Common myeloid progenitor, CD34-positive (primary cell): ENCODE measurements around the gene DCAF17.

Experiments
- CTCF ChIA-PET: fragments of 350-600 bp; sonication (Branson Sonifier 250); formaldehyde crosslinking; loops from one replicate; lab custom pipeline; 2021; ENCODE audit warnings: antibody characterized with exemption; lab: Charles Lee
- POLR2A ChIA-PET: fragments of 350-600 bp; sonication (Branson Sonifier 250); formaldehyde crosslinking; loops from one replicate; lab custom pipeline; 2021; ENCODE audit warnings: antibody characterized with exemption; lab: Charles Lee
- DNase-seq, 3 donors: peaks; one replicate each; pipeline versions ENCODE4 v3.0.0 to v3.0.0-alpha.2; 2013
- H3K27ac ChIP-seq, 2 experiments: 1 replicate in 1 of 2; 2 replicates in 1 of 2; pipeline ENCODE4 v1.7.0; 2013; ENCODE audit warnings: inconsistent platforms in 2 of 2, low read length in 2 of 2, mild to moderate bottlenecking in 2 of 2, low read depth in 1 of 2, moderate library complexity in 1 of 2; ENCODE audit not compliant: severe bottlenecking in 2 of 2, insufficient read depth in 1 of 2, poor library complexity in 1 of 2
- H3K27me3 ChIP-seq, 5 experiments: replicated peaks in 2 of 5; 1 replicate in 3 of 5; 2 replicates in 2 of 5; pipeline versions ENCODE4 v1.6.1 to v1.7.0; 2013; ENCODE audit warnings: low read length in 4 of 5, mild to moderate bottlenecking in 2 of 5, moderate library complexity in 2 of 5, inconsistent platforms in 1 of 5; ENCODE audit not compliant: insufficient read depth in 5 of 5, control insufficient read depth in 4 of 5
- H3K36me3 ChIP-seq, 4 experiments: 1 replicate in 2 of 4; 2 replicates in 2 of 4; pipeline versions ENCODE4 v1.6.1 to v1.7.0; 2013; ENCODE audit warnings: low read length in 3 of 4, control low read depth in 1 of 4, mild to moderate bottlenecking in 1 of 4; ENCODE audit not compliant: control insufficient read depth in 4 of 4, insufficient read depth in 4 of 4
- H3K4me1 ChIP-seq, 4 experiments: 1 replicate in 3 of 4; 2 replicates in 1 of 4; pipeline versions ENCODE4 v1.6.1 to v1.7.1; 2013; ENCODE audit warnings: low read length in 3 of 4, mild to moderate bottlenecking in 3 of 4, control low read depth in 1 of 4, inconsistent platforms in 1 of 4, moderate library complexity in 1 of 4; ENCODE audit not compliant: control insufficient read depth in 4 of 4, insufficient read depth in 4 of 4; ENCODE audit errors: control extremely low read depth in 1 of 4
- H3K4me3 ChIP-seq, 7 experiments: 1 replicate in 4 of 7; 2 replicates in 3 of 7; pipeline versions ENCODE4 v1.5.1 to v1.7.0; 2013; ENCODE audit warnings: mild to moderate bottlenecking in 7 of 7, low read length in 6 of 7, moderate library complexity in 6 of 7, inconsistent platforms in 2 of 7, low read depth in 2 of 7, control low read depth in 1 of 7; ENCODE audit not compliant: insufficient read depth in 4 of 7, control insufficient read depth in 1 of 7; ENCODE audit errors: extremely low read depth in 1 of 7
- H3K9me3 ChIP-seq, 5 experiments: 1 replicate in 4 of 5; 2 replicates in 1 of 5; pipeline versions ENCODE4 v1.6.1 to v1.7.1; 2013; ENCODE audit warnings: low read length in 4 of 5, mild to moderate bottlenecking in 2 of 5, inconsistent platforms in 1 of 5, low read depth in 1 of 5, moderate library complexity in 1 of 5; ENCODE audit not compliant: control insufficient read depth in 4 of 5, insufficient read depth in 2 of 5; ENCODE audit errors: control extremely low read depth in 1 of 5
- WGBS: methylation state at CpG from one replicate; pipeline ENCODE4 v1.1.5; 2013; ENCODE audit not compliant: insufficient coverage; 5-methylcytosine and 5-hydroxymethylcytosine counted together

Gene DCAF17

GRCh38 chr2:171531291-171531690, 97.3 kb downstream of the DCAF17 start:
- Histone ChIP-seq H3K4me1 (peaks cover 1 to 20% (median 16%) of the 10 kb centered on the region in 4 experiments), H3K36me3 (peaks cover 2 to 27% (median 6%) of the 10 kb centered on the region in 4 experiments), H3K9me3 (peaks cover 0 to 4% (median 0%) of the 10 kb centered on the region in 5 experiments), H3K27ac (peak overlapping the region in 1 of 2 experiments; percentile 43), H3K27me3 (no peaks in the 10 kb centered on the region), H3K4me3 (no peak overlapping the region)
- CTCF ChIA-PET, result interaction anchor here (1.0 to 1.6 kb wide), 8 partner anchors 10 to 69 kb away, joined by 3 to 4 read pairs (median 3); no protein-coding TSS in a partner anchor
- DNase-seq, result peak in 2 of 3 donors; percentile 14 to 40
- POLR2A ChIA-PET, result interaction anchor here (0.6 kb wide), 1 partner anchor 660 kb away, joined by 4 read pairs; no protein-coding TSS in a partner anchor
- whole genome bisulfite sequencing, result 100% methylated on average over 2 of the region's 7 CpGs

- peaks cover 2 to 29% (median 6%) of the 10 kb centered on the region in 4 experiments for H3K36me3 ChIP-seq
- DNase-seq, result no peak
- H3K9me3 ChIP-seq, result peaks cover 0 to 4% (median 0%) of the 10 kb centered on the region in 5 experiments
- no peak overlapping the region for H3K4me3 ChIP-seq
- ChIA-PET POLR2A (interaction anchor here (0.6 kb wide), 1 partner anchor 661 kb away, joined by 4 read pairs; no protein-coding TSS in a partner anchor), CTCF (interaction anchor here (0.9 to 1.6 kb wide), 9 partner anchors 9 to 68 kb away, joined by 3 to 4 read pairs (median 3); no protein-coding TSS in a partner anchor)
- H3K27me3 ChIP-seq, result no peaks in the 10 kb centered on the region
- peaks cover 1 to 20% (median 16%) of the 10 kb centered on the region in 4 experiments for H3K4me1 ChIP-seq
- 8% methylated on average over 2 of the region's 3 CpGs for WGBS
- H3K27ac ChIP-seq, result peak overlapping the region in 1 of 2 experiments; percentile 43
These were observed 97.9 kb downstream of the DCAF17 start for GRCh38 chr2:171531836-171532450.

GRCh38 chr2:171533331-171533730, 99.3 kb downstream of the DCAF17 start:
- no peak overlapping the region for H3K4me3 ChIP-seq
- H3K9me3 ChIP-seq, result peaks cover 0 to 4% (median 0%) of the 10 kb centered on the region in 5 experiments
- WGBS, result 100% methylated on average over 1 of the region's 1 CpG
- POLR2A ChIA-PET, result no interaction called here
- no peak overlapping the region for H3K27ac ChIP-seq
- H3K36me3 ChIP-seq, result peaks cover 0 to 24% (median 5%) of the 10 kb centered on the region in 4 experiments
- peaks cover 1 to 20% (median 16%) of the 10 kb centered on the region in 4 experiments for H3K4me1 ChIP-seq
- CTCF ChIA-PET, result interaction anchor here (1.9 kb wide), 1 partner anchor 9 kb away, joined by 4 read pairs; no protein-coding TSS in a partner anchor
- H3K27me3 ChIP-seq, result no peaks in the 10 kb centered on the region
- no peak for DNase-seq
